Endothelial cell (in vitro differentiated cells): ENCODE data around the gene CLMP. TPM values are rescaled to one million over a fixed set of nuclear protein-coding genes. Genes with fewer than 3 reads are reported as not detected.

Experiments used
- DNase-seq: peaks from one replicate; pipeline ENCODE4 v3.0.0; 2021; ENCODE audit warnings: low spot score
- H3K27ac Mint-ChIP-seq: one replicate; pipeline ENCODE4 v1.8.0; 2021; ENCODE audit warnings: mixed read lengths, inconsistent platforms; ENCODE audit not compliant: unreplicated experiment
- H3K27me3 Mint-ChIP-seq: one replicate; pipeline ENCODE4 v1.8.0; 2021; ENCODE audit warnings: mild to moderate bottlenecking, moderate library complexity, mixed read lengths, inconsistent platforms; ENCODE audit not compliant: unreplicated experiment
- H3K36me3 Mint-ChIP-seq: one replicate; pipeline ENCODE4 v1.8.0; 2021; ENCODE audit warnings: mild to moderate bottlenecking, low read depth, mixed read lengths, inconsistent platforms; ENCODE audit not compliant: unreplicated experiment
- H3K4me1 Mint-ChIP-seq: one replicate; pipeline ENCODE4 v1.8.0; 2021; ENCODE audit warnings: mild to moderate bottlenecking, mixed read lengths, inconsistent platforms; ENCODE audit not compliant: unreplicated experiment
- H3K4me3 Mint-ChIP-seq: one replicate; pipeline ENCODE4 v1.8.0; 2021; ENCODE audit warnings: mild to moderate bottlenecking, mixed read lengths, inconsistent platforms; ENCODE audit not compliant: unreplicated experiment
- H3K9me3 Mint-ChIP-seq: one replicate; pipeline ENCODE4 v1.8.0; 2021; ENCODE audit warnings: mixed read lengths, inconsistent platforms; ENCODE audit not compliant: unreplicated experiment
- CTCF ChIP-seq: fragments of 200-600 bp; sonication (generic); IDR thresholded peaks from one replicate; pipeline ENCODE4 v1.5.0; 2021; ENCODE audit warnings: antibody characterized with exemption; ENCODE audit not compliant: unreplicated experiment
- total RNA-seq: library from RNA; stranded (reverse); fragmentation: NEBNext Ultra II Directional; extraction: Animal tissue kit (Norgen Biotek cat#: 25700); gene quantifications from one replicate; pipeline ENCODE4 v1.2.1, GENCODE V29; 2021; ENCODE audit not compliant: unreplicated experiment

The CLMP gene
- total RNA-seq, 1 donor from 2014 or later, result 5.5 TPM

DNA sequence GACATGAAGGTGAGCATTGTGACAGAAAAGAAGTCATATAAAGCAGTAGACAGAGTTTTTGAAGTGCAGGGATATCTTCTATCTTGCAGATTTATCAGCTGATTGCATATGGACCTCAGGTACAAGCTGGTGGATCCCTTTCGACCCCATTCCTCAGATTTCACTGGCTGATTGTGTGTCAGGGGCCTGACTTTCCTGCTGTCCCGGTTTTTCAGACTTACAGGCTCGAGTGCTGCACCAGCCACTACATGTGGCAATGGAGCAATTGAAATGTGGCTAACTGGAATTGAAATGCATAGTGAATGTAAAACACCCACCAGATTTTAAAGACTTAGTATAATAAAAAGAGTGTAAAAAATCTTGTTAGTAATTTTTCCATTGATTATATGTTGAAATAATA is 50.3 kb downstream of the CLMP start:
- H3K27ac Mint-ChIP-seq, result no peak overlapping the region
- no peaks in the 10 kb centered on the region for H3K9me3 Mint-ChIP-seq
- H3K27me3 Mint-ChIP-seq, result peaks cover 1% of the 10 kb centered on the region
- TF ChIP-seq CTCF, result no peak
- H3K4me3 Mint-ChIP-seq, result no peak overlapping the region
- H3K36me3 Mint-ChIP-seq, result no peaks in the 10 kb centered on the region
- H3K4me1 Mint-ChIP-seq, result no peaks in the 10 kb centered on the region
- DNase-seq, result no peak

DNA sequence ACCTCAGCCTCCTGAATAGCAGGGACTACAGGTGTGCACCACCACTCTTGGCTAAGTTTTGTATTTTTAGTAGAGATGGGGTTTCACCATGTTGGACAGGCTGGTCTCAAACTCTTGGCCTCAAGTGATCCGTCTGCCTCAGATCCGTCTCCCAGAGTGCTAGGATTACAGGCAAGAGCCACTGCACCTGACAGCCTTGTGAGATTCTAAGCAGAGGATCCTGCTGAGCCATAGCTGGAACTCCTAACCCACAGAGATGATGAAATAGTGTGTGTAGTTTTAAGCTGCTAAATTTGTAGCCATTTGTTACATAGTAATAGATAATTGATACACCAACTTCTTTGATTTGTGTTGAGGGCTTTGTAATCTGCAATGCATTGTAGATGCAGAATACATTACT is 51.1 kb downstream of the CLMP start:
- no peak for DNase-seq
- Mint-ChIP-seq H3K9me3 (no peaks in the 10 kb centered on the region), H3K27me3 (peaks cover 1% of the 10 kb centered on the region), H3K4me1 (no peaks in the 10 kb centered on the region), H3K4me3 (no peak overlapping the region), H3K27ac (no peak overlapping the region), H3K36me3 (no peaks in the 10 kb centered on the region)
- TF ChIP-seq CTCF, result no peak

DNA sequence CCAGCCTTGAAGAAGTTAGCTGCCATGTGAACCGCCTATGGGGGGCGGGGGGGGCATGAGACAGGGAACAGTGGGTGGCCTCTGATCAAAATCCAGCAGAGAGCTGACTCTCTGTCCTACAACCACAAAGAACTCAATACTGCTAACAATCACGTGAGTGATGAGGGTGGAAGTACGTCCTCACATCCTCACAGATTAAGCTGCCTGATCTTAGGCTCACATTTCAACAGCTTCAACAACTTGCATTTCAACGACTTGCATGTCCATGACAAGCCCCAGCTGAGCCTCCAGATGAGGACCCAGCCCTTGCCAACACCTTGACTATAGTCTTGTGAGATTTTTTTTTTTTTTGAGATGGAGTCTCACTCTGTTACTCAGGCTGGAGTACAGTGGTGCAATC is 51.6 kb downstream of the CLMP start:
- Mint-ChIP-seq H3K9me3 (no peaks in the 10 kb centered on the region), H3K27me3 (peaks cover 1% of the 10 kb centered on the region), H3K4me3 (no peak overlapping the region), H3K36me3 (no peaks in the 10 kb centered on the region), H3K4me1 (no peaks in the 10 kb centered on the region), H3K27ac (no peak overlapping the region)
- no peak for DNase-seq
- no peak for TF ChIP-seq CTCF

DNA sequence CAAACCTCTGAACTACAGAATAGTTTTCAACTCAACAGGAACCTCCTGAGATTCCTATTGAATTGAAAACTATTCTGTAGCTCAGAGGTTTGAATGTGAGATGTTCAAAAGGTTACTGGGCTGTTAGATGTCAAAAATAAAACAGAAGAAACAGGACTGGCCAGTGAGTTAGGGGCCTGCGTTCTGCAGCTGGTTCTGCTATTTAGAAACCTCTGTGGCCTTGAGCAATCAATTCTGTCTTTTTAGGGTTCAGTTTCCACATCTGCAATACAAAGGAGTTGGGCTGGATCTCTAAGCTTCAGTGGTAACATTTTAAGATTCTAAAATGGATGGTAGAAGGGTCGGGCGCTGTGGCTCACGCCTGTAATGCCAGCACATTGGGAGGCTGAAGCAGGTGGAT is 55.8 kb downstream of the CLMP start:
- Mint-ChIP-seq H3K36me3 (no peaks in the 10 kb centered on the region), H3K4me1 (no peaks in the 10 kb centered on the region), H3K27ac (no peak overlapping the region), H3K9me3 (no peaks in the 10 kb centered on the region), H3K4me3 (no peak overlapping the region), H3K27me3 (no peaks in the 10 kb centered on the region)
- no peak for DNase-seq
- TF ChIP-seq CTCF, result no peak

DNA sequence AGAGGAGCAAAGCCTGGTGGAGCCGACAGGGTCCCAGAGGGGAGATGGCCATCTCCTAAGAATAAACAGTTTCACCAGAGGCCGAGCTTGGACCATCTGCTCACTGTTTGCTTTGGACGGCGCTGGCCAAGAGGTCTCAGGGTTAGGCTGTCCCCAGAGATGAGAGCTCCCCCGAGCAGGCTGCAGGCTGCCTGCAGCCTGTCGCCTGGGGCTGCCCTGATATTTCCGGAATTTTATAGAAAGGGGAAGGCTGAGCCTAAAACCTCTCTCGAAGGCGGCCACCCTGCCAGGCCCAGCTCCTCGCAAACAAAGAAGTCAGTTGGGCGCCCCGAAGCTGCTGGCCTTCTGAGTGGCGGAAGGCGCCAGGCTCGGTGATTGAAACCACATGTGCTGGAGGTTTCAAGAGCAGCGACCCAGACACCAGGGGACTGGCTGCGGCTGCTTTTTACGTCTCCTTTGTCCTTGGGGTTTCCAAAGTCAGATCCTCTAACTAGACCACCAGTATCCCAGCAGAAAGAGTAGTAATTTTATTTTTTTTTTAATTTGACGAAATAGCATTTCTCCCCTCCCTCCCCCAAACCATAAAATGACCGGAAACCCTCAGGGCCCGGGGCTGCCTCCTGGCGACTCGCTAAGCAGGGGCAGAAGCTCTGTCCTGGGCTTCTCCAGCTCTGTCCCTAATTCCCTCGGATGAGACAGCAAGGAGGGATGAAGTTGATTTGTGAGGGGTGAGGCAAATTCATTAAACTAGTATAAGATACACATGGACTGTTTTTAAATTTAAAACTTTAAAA is 57.4 kb downstream of the CLMP start:
- Mint-ChIP-seq H3K4me1 (no peaks in the 10 kb centered on the region), H3K4me3 (no peak overlapping the region), H3K36me3 (no peaks in the 10 kb centered on the region), H3K27ac (peak overlapping the region; percentile 72), H3K27me3 (no peaks in the 10 kb centered on the region), H3K9me3 (no peaks in the 10 kb centered on the region)
- peak; percentile 27 for DNase-seq
- no peak for TF ChIP-seq CTCF
